KMS-11 (cell line): ENCODE results near the gene GC.

Experiments used
- H2AFZ ChIP-seq: fragments of 200-600 bp; sonication (generic); 2 replicates; pipeline ENCODE4 v1.6.1; 2016; ENCODE audit warnings: antibody characterized with exemption, mixed run types, low read depth
- H3K27ac ChIP-seq: fragments of 200-600 bp; sonication (generic); 2 replicates; pipeline ENCODE4 v1.6.1; 2016; ENCODE audit warnings: mild to moderate bottlenecking, mixed run types
- H3K27me3 ChIP-seq: fragments of 200-600 bp; sonication (generic); 2 replicates; pipeline ENCODE4 v1.6.1; 2017; ENCODE audit warnings: mild to moderate bottlenecking, low read depth, mixed run types, moderate library complexity; ENCODE audit not compliant: insufficient read depth
- H3K36me3 ChIP-seq: fragments of 200-600 bp; sonication (generic); 2 replicates; pipeline ENCODE4 v1.6.1; 2017; ENCODE audit warnings: mild to moderate bottlenecking, mixed run types; ENCODE audit not compliant: insufficient read depth
- H3K4me1 ChIP-seq: fragments of 200-600 bp; sonication (generic); 2 replicates; pipeline ENCODE4 v1.6.1; 2016; ENCODE audit warnings: mild to moderate bottlenecking, low read depth, mixed run types; ENCODE audit not compliant: poor library complexity, severe bottlenecking
- H3K4me2 ChIP-seq: fragments of 200-600 bp; sonication (generic); 2 replicates; pipeline ENCODE4 v1.7.0; 2016; ENCODE audit warnings: mild to moderate bottlenecking, mixed run types
- H3K4me3 ChIP-seq: fragments of 200-600 bp; sonication (generic); IDR thresholded peaks from 2 replicates; pipeline ENCODE4 v1.6.1; 2017; ENCODE audit warnings: low read depth, low read length, mixed read lengths; ENCODE audit not compliant: insufficient read depth
- H3K79me2 ChIP-seq: fragments of 200-600 bp; sonication (generic); 2 replicates; pipeline ENCODE4 v1.6.1; 2016; ENCODE audit warnings: low read depth, mixed run types; ENCODE audit not compliant: insufficient read depth
- H3K9ac ChIP-seq: fragments of 200-600 bp; sonication (generic); 2 replicates; pipeline ENCODE4 v1.6.1; 2016; ENCODE audit warnings: mild to moderate bottlenecking, mixed run types
- H4K20me1 ChIP-seq: fragments of 200-600 bp; sonication (generic); 2 replicates; pipeline ENCODE4 v1.6.1; 2016; ENCODE audit warnings: mild to moderate bottlenecking, mixed run types; ENCODE audit not compliant: insufficient read depth
- TF ChIP-seq, protein P1 (sequence below): fragments of 200-600 bp; sonication (generic); conservative IDR thresholded peaks from 2 replicates; pipeline ENCODE4 v1.6.1; 2017; ENCODE audit warnings: low read depth, mild to moderate bottlenecking, antibody characterized with exemption, low read length, moderate library complexity, mixed read lengths

GC gene

GRCh38 chr4:71777891-71778290 lies 6.0 kb downstream of the GC start:
- H3K4me3 ChIP-seq = no peak overlapping the region
- H3K27me3 ChIP-seq = no peaks in the 10 kb centered on the region
- H4K20me1 ChIP-seq = no peaks in the 10 kb centered on the region
- no peak overlapping the region for H3K4me2 ChIP-seq
- H3K79me2 ChIP-seq = no peaks in the 10 kb centered on the region
- H3K9ac ChIP-seq = no peak overlapping the region
- TF ChIP-seq, protein P1, sequence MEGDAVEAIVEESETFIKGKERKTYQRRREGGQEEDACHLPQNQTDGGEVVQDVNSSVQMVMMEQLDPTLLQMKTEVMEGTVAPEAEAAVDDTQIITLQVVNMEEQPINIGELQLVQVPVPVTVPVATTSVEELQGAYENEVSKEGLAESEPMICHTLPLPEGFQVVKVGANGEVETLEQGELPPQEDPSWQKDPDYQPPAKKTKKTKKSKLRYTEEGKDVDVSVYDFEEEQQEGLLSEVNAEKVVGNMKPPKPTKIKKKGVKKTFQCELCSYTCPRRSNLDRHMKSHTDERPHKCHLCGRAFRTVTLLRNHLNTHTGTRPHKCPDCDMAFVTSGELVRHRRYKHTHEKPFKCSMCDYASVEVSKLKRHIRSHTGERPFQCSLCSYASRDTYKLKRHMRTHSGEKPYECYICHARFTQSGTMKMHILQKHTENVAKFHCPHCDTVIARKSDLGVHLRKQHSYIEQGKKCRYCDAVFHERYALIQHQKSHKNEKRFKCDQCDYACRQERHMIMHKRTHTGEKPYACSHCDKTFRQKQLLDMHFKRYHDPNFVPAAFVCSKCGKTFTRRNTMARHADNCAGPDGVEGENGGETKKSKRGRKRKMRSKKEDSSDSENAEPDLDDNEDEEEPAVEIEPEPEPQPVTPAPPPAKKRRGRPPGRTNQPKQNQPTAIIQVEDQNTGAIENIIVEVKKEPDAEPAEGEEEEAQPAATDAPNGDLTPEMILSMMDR = no peak
- H3K36me3 ChIP-seq = no peaks in the 10 kb centered on the region; the same call in 1 of the 2 replicates
- no peaks in the 10 kb centered on the region for H3K4me1 ChIP-seq
- H2AFZ ChIP-seq = no peak overlapping the region
- H3K27ac ChIP-seq = no peak overlapping the region

DNA sequence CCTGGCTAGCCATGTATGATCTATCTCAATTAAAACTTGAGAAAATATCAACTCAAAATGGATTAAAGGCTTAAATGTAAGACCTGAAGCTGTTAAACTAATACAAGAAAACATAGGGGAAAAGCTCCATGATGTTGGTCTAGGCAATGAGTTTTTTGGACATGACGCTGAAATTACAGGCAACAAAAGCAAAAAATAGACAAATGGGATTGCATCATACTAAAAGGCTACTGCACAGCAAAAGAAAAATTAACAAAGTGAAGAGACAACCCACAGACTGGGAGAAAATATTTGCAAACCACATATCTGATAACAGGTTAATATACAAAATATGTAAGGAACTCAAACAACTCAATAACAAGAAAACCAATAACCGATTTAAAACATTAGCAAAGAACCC lies 8.4 kb downstream of the GC start:
- Histone ChIP-seq H3K4me3 (no peak overlapping the region), H3K27me3 (no peaks in the 10 kb centered on the region), H3K27ac (no peak overlapping the region), H3K4me2 (no peak overlapping the region), H3K36me3 (no peaks in the 10 kb centered on the region; the same call in 1 of the 2 replicates), H3K4me1 (no peaks in the 10 kb centered on the region), H3K9ac (no peak overlapping the region), H4K20me1 (no peaks in the 10 kb centered on the region), H2AFZ (no peak overlapping the region), H3K79me2 (no peaks in the 10 kb centered on the region)
- TF ChIP-seq, protein P1 = no peak

DNA sequence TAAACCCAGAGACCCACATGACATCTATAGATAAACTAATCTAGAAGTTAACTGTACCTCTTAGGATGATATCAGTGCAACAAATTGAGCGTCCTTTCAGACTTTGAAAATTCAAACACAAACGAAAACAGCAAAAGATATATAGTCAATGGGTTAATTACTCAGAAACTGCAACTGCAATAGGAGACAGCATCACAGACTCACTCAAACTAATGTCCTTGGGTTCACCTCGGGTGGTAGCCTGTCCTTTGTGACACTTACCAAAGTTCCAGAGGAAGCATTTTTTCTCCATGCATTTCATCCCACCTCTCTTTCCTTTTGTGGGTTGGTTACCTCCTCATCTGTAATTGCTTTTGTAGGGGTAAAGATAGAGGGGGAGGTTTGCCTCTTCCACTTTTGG lies 9.7 kb downstream of the GC start:
- no peaks in the 10 kb centered on the region for H3K27me3 ChIP-seq
- no peak overlapping the region for H3K27ac ChIP-seq
- no peak overlapping the region for H3K4me3 ChIP-seq
- H3K79me2 ChIP-seq = no peaks in the 10 kb centered on the region
- H3K4me1 ChIP-seq = no peaks in the 10 kb centered on the region
- no peaks in the 10 kb centered on the region for H4K20me1 ChIP-seq
- H3K36me3 ChIP-seq = no peaks in the 10 kb centered on the region; the same call in 1 of the 2 replicates
- H3K9ac ChIP-seq = no peak overlapping the region
- H2AFZ ChIP-seq = no peak overlapping the region
- no peak overlapping the region for H3K4me2 ChIP-seq
- TF ChIP-seq, protein P1 = no peak

GRCh38 chr4:71773004-71773403 lies 10.9 kb downstream of the GC start:
- Histone ChIP-seq H3K9ac (no peak overlapping the region), H3K4me1 (no peaks in the 10 kb centered on the region), H3K27me3 (no peaks in the 10 kb centered on the region), H3K27ac (no peak overlapping the region), H4K20me1 (no peaks in the 10 kb centered on the region), H3K36me3 (no peaks in the 10 kb centered on the region), H3K4me2 (no peak overlapping the region), H2AFZ (no peak overlapping the region), H3K79me2 (no peaks in the 10 kb centered on the region), H3K4me3 (no peak overlapping the region)
- TF ChIP-seq, protein P1 = no peak

GRCh38 chr4:71772592-71772991 lies 11.3 kb downstream of the GC start:
- TF ChIP-seq, protein P1 = no peak
- no peaks in the 10 kb centered on the region for H3K79me2 ChIP-seq
- H3K9ac ChIP-seq = no peak overlapping the region
- H3K27me3 ChIP-seq = no peaks in the 10 kb centered on the region
- no peak overlapping the region for H2AFZ ChIP-seq
- no peaks in the 10 kb centered on the region for H3K36me3 ChIP-seq
- H4K20me1 ChIP-seq = no peaks in the 10 kb centered on the region
- no peak overlapping the region for H3K27ac ChIP-seq
- H3K4me1 ChIP-seq = no peaks in the 10 kb centered on the region
- no peak overlapping the region for H3K4me3 ChIP-seq
- H3K4me2 ChIP-seq = no peak overlapping the region
